Sigmoid colon (tissue), 7 donors: ENCODE measurements around the gene CTSD. TPM values are rescaled to one million over a fixed set of nuclear protein-coding genes. Genes with fewer than 3 reads are reported as not detected.
"Not testable (repeated sequence)": the region's sequence is repeated elsewhere in the genome, so short reads cannot be mapped to it uniquely, and the experiment has no call there.

Experiments
- DNase-seq: peaks from one replicate; pipeline ENCODE4 v3.0.0-alpha.2; 2019
- H3K27ac ChIP-seq, 4 donors: fragments of 200-600 bp; sonication (generic); one replicate each; pipeline ENCODE4 v1.5.1; 2016 to 2019; ENCODE audit warnings: mild to moderate bottlenecking in 1 of 4
- H3K27me3 ChIP-seq, 3 donors: fragments of 200-600 bp; sonication (generic); one replicate each; pipeline ENCODE4 v1.5.1; 2019; ENCODE audit warnings: mild to moderate bottlenecking in 1 of 3
- H3K36me3 ChIP-seq, 4 donors: fragments of 200-600 bp; sonication (generic); one replicate each; pipeline ENCODE4 v1.5.1; 2016 to 2019
- H3K4me1 ChIP-seq, 4 donors: fragments of 200-600 bp; sonication (generic); one replicate each; pipeline ENCODE4 v1.5.1; 2017 to 2019
- H3K4me3 ChIP-seq, 4 donors: fragments of 200-600 bp; sonication (generic); one replicate each; pipeline ENCODE4 v1.5.1; 2017 to 2019; ENCODE audit warnings: mild to moderate bottlenecking in 2 of 4, moderate library complexity in 1 of 4
- H3K9me3 ChIP-seq, 4 donors: fragments of 200-600 bp in 3 of 4; sonication (generic) in 3 of 4; one replicate each; pipeline versions ENCODE4 v1.5.1 to v1.6.1; 2013 to 2019
- EP300 ChIP-seq, 4 donors: sonication (generic); formaldehyde crosslinking; IDR thresholded peaks; one replicate each; pipeline ENCODE4 v1.6.1; 2017; ENCODE audit warnings: antibody characterized with exemption in 4 of 4
- POLR2A ChIP-seq, 2 donors: fragments of 450-650 bp; IDR thresholded peaks; one replicate each; pipeline ENCODE4 v1.6.1; 2016; ENCODE audit warnings: antibody characterized with exemption in 2 of 2, mild to moderate bottlenecking in 2 of 2, moderate library complexity in 2 of 2
- POLR2AphosphoS5 ChIP-seq, 4 donors: sonication (generic); formaldehyde crosslinking; IDR thresholded peaks; one replicate each; pipeline ENCODE4 v1.6.1; 2017; ENCODE audit warnings: antibody characterized with exemption in 4 of 4
- WGBS, 2 donors: extraction: QIAGEN DNeasy Blood & Tissue Kit; methylation state at CpG; one replicate each; pipeline ENCODE4 v1.1.7; 2013; 5-methylcytosine and 5-hydroxymethylcytosine counted together
- intact Hi-C: fragments of 100-400 bp; cut with DNase I; formaldehyde crosslinking; loops from one replicate; pipeline ENCODE4 v1.15.1; 2023
- polyA plus RNA-seq, 3 donors: library from polyadenylated mRNA; stranded (reverse); fragments of 200-250 nt; gene quantifications; one replicate each; pipeline ENCODE4 v1.2.3, GENCODE V29; 2013
- total RNA-seq, 4 donors: library from RNA; depleted of rRNA; stranded (reverse); fragments of >200 nt; gene quantifications; one replicate each; pipeline ENCODE4 v1.1.0, GENCODE V29; 2016
- TF ChIP-seq, protein P1 (sequence below), 4 experiments: fragments of 450-650 bp in 3 of 4; fragments of 200-600 bp in 1 of 4; IDR thresholded peaks; one replicate each; pipeline ENCODE4 v1.5.1; 2016 to 2019; ENCODE audit warnings: antibody characterized with exemption in 4 of 4, mild to moderate bottlenecking in 3 of 4, moderate library complexity in 2 of 4
- donor health status: healthy with polysubstance abuse.
- donor health status: Bipolar disorder and iron deficiency.
- donor health status: healthy.

The CTSD gene
- total and polyA plus RNA-seq, 7 donors = 173 to 1,586 (median 222) TPM

DNA sequence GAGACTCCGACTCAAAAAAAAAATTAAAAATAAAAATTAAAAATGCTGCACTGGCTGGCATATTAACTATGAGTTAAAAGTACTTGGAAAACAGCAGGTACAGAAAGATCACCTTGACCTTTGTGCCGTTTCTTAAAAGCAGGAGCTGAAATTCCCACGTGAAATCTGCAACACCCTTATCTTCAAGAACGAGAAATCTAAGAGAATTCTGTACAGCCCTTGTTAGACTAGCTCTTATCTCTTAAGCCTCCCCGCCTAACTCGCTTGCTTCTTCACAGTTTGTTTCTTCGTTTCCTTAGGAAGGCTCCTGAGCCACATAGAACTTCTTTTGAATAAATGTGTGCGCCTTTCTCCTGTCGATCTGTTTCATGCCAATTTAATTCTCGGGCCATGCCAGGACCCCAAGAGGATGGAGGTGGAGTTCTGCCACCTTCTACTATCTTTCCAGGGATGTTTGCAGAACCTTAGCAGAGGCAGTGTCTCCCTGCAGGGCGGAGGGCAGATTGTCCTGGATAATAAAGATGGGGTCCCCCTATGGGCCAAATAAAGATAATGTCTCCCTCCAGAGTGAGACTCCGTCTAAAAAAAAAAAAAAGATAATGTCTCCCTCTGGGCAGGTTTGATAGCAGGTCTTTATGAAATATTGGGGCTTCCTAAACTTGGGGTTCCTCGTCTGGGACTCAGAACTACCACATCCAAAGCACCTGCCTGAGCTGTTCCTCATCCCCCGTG is 43.7 kb upstream of the CTSD start:
- TF ChIP-seq POLR2A (IDR thresholded peaks at IDR 0.05) = no peak
- TF ChIP-seq, protein P1, sequence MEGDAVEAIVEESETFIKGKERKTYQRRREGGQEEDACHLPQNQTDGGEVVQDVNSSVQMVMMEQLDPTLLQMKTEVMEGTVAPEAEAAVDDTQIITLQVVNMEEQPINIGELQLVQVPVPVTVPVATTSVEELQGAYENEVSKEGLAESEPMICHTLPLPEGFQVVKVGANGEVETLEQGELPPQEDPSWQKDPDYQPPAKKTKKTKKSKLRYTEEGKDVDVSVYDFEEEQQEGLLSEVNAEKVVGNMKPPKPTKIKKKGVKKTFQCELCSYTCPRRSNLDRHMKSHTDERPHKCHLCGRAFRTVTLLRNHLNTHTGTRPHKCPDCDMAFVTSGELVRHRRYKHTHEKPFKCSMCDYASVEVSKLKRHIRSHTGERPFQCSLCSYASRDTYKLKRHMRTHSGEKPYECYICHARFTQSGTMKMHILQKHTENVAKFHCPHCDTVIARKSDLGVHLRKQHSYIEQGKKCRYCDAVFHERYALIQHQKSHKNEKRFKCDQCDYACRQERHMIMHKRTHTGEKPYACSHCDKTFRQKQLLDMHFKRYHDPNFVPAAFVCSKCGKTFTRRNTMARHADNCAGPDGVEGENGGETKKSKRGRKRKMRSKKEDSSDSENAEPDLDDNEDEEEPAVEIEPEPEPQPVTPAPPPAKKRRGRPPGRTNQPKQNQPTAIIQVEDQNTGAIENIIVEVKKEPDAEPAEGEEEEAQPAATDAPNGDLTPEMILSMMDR (IDR thresholded peaks at IDR 0.05) = no peak
- TF ChIP-seq EP300 (IDR thresholded peaks at IDR 0.05) = no peak
- TF ChIP-seq POLR2AphosphoS5 (IDR thresholded peaks at IDR 0.05) = no peak
- no peak overlapping the region for H3K4me3 ChIP-seq
- peaks cover 0 to 26% (median 0%) of the 10 kb centered on the region in 3 donors for H3K27me3 ChIP-seq
- intact Hi-C loops = no loop called here
- 23 to 66% methylated on average over 14 of the region's 14 CpGs for WGBS, 2 donors
- DNase-seq = no peak
- H3K4me1 ChIP-seq = no peaks in the 10 kb centered on the region
- H3K36me3 ChIP-seq = no peaks in the 10 kb centered on the region
- no peaks in the 10 kb centered on the region for H3K9me3 ChIP-seq
- no peak overlapping the region for H3K27ac ChIP-seq

DNA sequence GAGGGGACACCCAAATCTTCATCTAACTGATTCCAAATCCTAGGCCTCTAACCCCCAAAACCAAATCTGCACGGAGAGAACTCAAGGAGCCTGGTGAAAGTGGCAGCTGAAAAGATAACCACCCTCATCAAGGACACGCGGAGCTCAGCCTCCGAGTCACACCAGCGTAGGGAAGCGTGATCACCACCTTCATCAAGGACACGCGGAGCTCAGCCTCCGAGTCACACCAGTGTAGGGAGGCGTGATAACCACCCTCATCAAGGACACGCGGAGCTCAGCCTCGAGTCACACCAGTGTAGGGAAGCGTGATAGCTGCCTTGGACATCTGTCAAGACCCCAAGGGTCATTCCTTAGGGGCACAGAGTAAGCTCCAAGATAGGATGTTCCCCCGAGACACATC is 41.8 kb upstream of the CTSD start:
- Histone ChIP-seq H3K4me1 (no peaks in the 10 kb centered on the region), H3K27me3 (peaks cover 0 to 19% (median 0%) of the 10 kb centered on the region in 3 donors), H3K4me3 (no peak overlapping the region), H3K9me3 (no peaks in the 10 kb centered on the region), H3K27ac (no peak overlapping the region), H3K36me3 (no peaks in the 10 kb centered on the region)
- no peak for DNase-seq
- no peak for TF ChIP-seq POLR2AphosphoS5 (IDR thresholded peaks at IDR 0.05)
- TF ChIP-seq, protein P1 (IDR thresholded peaks at IDR 0.05) = no peak
- TF ChIP-seq POLR2A (IDR thresholded peaks at IDR 0.05) = no peak
- no peak for TF ChIP-seq EP300 (IDR thresholded peaks at IDR 0.05)
- WGBS, 2 donors = 93% methylated on average over 15 of the region's 15 CpGs
- intact Hi-C loops = no loop called here

DNA sequence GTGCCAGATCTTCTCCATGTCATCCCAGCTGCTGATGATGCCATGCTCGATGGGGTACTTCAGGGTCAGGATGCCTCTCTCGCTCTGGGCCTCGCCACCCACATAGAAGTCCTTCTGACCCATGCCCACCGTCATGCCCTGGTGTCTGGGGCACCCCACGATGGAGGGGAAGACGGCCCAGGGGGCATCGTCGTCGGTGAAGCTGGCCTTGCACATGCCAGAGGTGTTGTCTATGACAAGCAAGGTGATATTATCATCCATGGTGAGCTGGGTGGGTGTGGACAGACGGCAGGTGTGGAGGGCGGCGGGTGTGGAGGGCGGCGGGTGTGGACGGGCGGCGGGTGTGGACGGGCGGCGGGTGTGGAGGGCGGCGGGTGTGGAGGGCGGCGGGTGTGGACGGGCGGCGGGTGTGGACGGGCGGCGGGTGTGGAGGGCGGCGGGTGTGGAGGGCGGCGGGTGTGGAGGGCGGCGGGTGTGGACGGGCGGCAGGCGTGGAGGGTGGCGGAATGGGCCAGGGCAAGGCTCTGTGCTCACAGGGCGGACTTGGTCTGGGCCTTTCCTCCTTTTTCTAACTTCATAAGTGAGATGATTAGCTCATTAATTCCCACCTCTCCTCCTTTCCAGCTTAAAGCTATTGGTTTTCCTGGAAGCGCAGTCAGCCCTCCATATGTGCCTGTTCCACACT is 40.2 kb upstream of the CTSD start:
- H3K4me1 ChIP-seq, DNase-seq, H3K4me3 ChIP-seq, intact Hi-C loops, H3K27ac ChIP-seq, H3K9me3 ChIP-seq, H3K36me3 ChIP-seq: not testable (repeated sequence)
- H3K27me3 ChIP-seq = peaks cover 0 to 19% (median 0%) of the 10 kb centered on the region in 3 donors
- WGBS, 2 donors = 55 to 88% methylated on average over 26 to 35 of the region's 42 CpGs

DNA sequence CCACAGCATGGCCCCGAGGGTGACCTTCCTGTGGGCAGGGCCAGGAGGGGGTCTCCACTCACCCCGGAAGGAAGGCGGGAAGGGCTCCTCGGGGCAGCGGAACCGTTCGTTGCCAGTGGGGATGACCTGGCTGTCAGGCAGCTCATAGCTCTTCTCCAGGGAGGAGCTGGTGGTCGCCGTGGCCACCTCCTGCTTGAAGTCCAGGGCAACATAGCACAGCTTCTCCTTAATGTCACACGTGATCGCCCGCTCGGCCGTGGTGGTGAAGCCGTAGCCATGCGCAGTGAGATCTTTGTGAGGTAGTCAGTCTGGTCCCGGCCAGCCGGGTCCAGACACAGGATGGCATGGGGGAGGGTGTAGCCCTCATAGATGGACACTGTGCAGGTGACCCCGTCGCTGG is 39.5 kb upstream of the CTSD start:
- Histone ChIP-seq H3K9me3 (no peaks in the 10 kb centered on the region), H3K27me3 (peaks cover 0 to 21% (median 0%) of the 10 kb centered on the region in 3 donors), H3K36me3 (no peaks in the 10 kb centered on the region), H3K4me3 (no peak overlapping the region), H3K4me1 (no peaks in the 10 kb centered on the region), H3K27ac (no peak overlapping the region)
- DNase-seq = no peak
- 95% methylated on average over 20 of the region's 20 CpGs for WGBS, 2 donors
- intact Hi-C loops = no loop called here
- no peak for TF ChIP-seq POLR2A (IDR thresholded peaks at IDR 0.05)
- no peak for TF ChIP-seq EP300 (IDR thresholded peaks at IDR 0.05)
- TF ChIP-seq POLR2AphosphoS5 (IDR thresholded peaks at IDR 0.05) = no peak
- TF ChIP-seq, protein P1 (IDR thresholded peaks at IDR 0.05) = no peak

DNA sequence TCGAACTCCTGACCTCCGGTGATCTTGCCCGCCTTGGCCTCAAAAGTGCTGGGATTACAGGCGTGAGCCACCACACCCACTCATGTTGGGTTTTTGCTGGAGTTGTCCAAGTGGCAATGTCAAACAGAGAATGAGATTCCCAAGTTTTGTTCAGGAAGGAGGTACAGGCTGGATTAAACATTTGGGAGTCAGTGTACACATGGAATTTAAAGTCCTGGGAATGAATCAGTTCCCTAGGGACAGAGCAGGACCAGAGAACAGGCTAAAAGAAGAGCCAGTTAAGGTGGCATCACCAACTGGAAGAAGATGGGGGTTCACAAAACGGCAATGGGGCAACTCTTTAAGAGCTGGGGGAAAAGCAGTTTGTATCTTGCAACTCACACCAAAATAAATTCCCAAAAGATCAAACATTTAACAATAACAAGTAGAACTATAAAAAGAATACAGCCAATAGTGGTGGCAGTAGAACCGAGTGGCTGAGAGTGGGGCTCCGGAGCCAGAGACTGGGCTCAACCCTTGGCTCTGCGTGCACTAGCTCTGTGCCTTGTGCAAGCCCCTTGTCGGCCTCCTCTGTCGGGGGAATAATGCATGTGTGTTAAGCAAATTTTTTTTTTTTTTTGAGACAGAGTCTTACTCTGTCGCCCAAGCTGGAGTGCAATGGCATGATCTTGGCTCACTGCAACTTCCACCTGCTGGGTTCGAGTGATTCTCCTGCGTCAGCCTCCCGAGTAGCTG is 33.8 kb upstream of the CTSD start:
- H3K9me3 ChIP-seq = no peaks in the 10 kb centered on the region
- H3K27me3 ChIP-seq = peaks cover 0 to 24% (median 8%) of the 10 kb centered on the region in 3 donors
- WGBS, 2 donors = 84 to 91% methylated on average over 14 of the region's 14 CpGs
- TF ChIP-seq, protein P1 (IDR thresholded peaks at IDR 0.05) = no peak
- no peak for TF ChIP-seq POLR2A (IDR thresholded peaks at IDR 0.05)
- no peak for TF ChIP-seq POLR2AphosphoS5 (IDR thresholded peaks at IDR 0.05)
- TF ChIP-seq EP300 (IDR thresholded peaks at IDR 0.05) = no peak
- no peaks in the 10 kb centered on the region for H3K4me1 ChIP-seq
- H3K4me3 ChIP-seq = no peak overlapping the region
- DNase-seq = no peak
- no peaks in the 10 kb centered on the region for H3K36me3 ChIP-seq
- intact Hi-C loops = no loop called here
- no peak overlapping the region for H3K27ac ChIP-seq
